ENCODE data around the gene MLPH.
A peak's percentile ranks its signal among the peaks of the same experiment; 100 is the strongest.

Gene MLPH

GRCh38 chr2:237486819-237487448 is at the start of gene MLPH:
MLPH (plus strand) TSS chr2:237487251; CDS start chr2:237493427, 6,176 bp downstream.
- no peaks in the 10 kb centered on the region for H3K9me3 ChIP-seq (ENCODE audit: control insufficient read depth, low read length)
- H3K9ac ChIP-seq (ENCODE audit: low read length): peak within 1 kb of the TSS; percentile 98
- peak within 1 kb of the TSS; percentile 94 for H3K4me3 ChIP-seq (ENCODE audit: low read length)
- peaks cover 57% of the 10 kb centered on the region for H3K4me1 ChIP-seq (ENCODE audit: control insufficient read depth, insufficient read depth, low read length)
- H3K27me3 ChIP-seq (ENCODE audit: control insufficient read depth, insufficient read depth, low read length): peaks cover 8% of the 10 kb centered on the region
- H3K36me3 ChIP-seq (ENCODE audit: control insufficient read depth, insufficient read depth, low read length): peaks cover 19% of the 10 kb centered on the region

- Histone ChIP-seq H3K4me1 (ENCODE audit: control insufficient read depth, insufficient read depth, low read length) (peaks cover 28% of the 10 kb centered on the region), H3K9ac (ENCODE audit: low read length) (no peak overlapping the region), H3K9me3 (ENCODE audit: control insufficient read depth, low read length) (no peaks in the 10 kb centered on the region), H3K4me3 (ENCODE audit: low read length) (no peak overlapping the region), H3K27me3 (ENCODE audit: control insufficient read depth, insufficient read depth, low read length) (peaks cover 5% of the 10 kb centered on the region), H3K36me3 (ENCODE audit: control insufficient read depth, insufficient read depth, low read length) (no peaks in the 10 kb centered on the region)
These were observed 49.5 kb upstream of the MLPH start for GRCh38 chr2:237437566-237437965.

- Histone ChIP-seq H3K9me3 (ENCODE audit: control insufficient read depth, low read length) (no peaks in the 10 kb centered on the region), H3K27me3 (ENCODE audit: control insufficient read depth, insufficient read depth, low read length) (peaks cover 1% of the 10 kb centered on the region), H3K4me1 (ENCODE audit: control insufficient read depth, insufficient read depth, low read length) (peaks cover 28% of the 10 kb centered on the region), H3K9ac (ENCODE audit: low read length) (no peak overlapping the region), H3K36me3 (ENCODE audit: control insufficient read depth, insufficient read depth, low read length) (no peaks in the 10 kb centered on the region), H3K4me3 (ENCODE audit: low read length) (no peak overlapping the region)
These were observed 48.7 kb upstream of the MLPH start for GRCh38 chr2:237438080-237438940.

GRCh38 chr2:237440819-237441281 is 46.2 kb upstream of the MLPH start:
- Histone ChIP-seq H3K36me3 (ENCODE audit: control insufficient read depth, insufficient read depth, low read length) (no peaks in the 10 kb centered on the region), H3K4me1 (ENCODE audit: control insufficient read depth, insufficient read depth, low read length) (peaks cover 21% of the 10 kb centered on the region), H3K4me3 (ENCODE audit: low read length) (no peak overlapping the region), H3K27me3 (ENCODE audit: control insufficient read depth, insufficient read depth, low read length) (no peaks in the 10 kb centered on the region), H3K9me3 (ENCODE audit: control insufficient read depth, low read length) (no peaks in the 10 kb centered on the region), H3K9ac (ENCODE audit: low read length) (no peak overlapping the region)

GRCh38 chr2:237441605-237442274 is 45.3 kb upstream of the MLPH start:
- peaks cover 21% of the 10 kb centered on the region for H3K4me1 ChIP-seq (ENCODE audit: control insufficient read depth, insufficient read depth, low read length)
- no peaks in the 10 kb centered on the region for H3K36me3 ChIP-seq (ENCODE audit: control insufficient read depth, insufficient read depth, low read length)
- no peak overlapping the region for H3K4me3 ChIP-seq (ENCODE audit: low read length)
- H3K9me3 ChIP-seq (ENCODE audit: control insufficient read depth, low read length): no peaks in the 10 kb centered on the region
- no peak overlapping the region for H3K9ac ChIP-seq (ENCODE audit: low read length)
- no peaks in the 10 kb centered on the region for H3K27me3 ChIP-seq (ENCODE audit: control insufficient read depth, insufficient read depth, low read length)

- H3K4me1 ChIP-seq (ENCODE audit: control insufficient read depth, insufficient read depth, low read length): peaks cover 11% of the 10 kb centered on the region
- H3K36me3 ChIP-seq (ENCODE audit: control insufficient read depth, insufficient read depth, low read length): no peaks in the 10 kb centered on the region
- H3K27me3 ChIP-seq (ENCODE audit: control insufficient read depth, insufficient read depth, low read length): no peaks in the 10 kb centered on the region
- no peaks in the 10 kb centered on the region for H3K9me3 ChIP-seq (ENCODE audit: control insufficient read depth, low read length)
- H3K9ac ChIP-seq (ENCODE audit: low read length): no peak overlapping the region
- H3K4me3 ChIP-seq (ENCODE audit: low read length): no peak overlapping the region
These were observed 43.0 kb upstream of the MLPH start for GRCh38 chr2:237444071-237444470.

GRCh38 chr2:237445611-237446337 is 41.3 kb upstream of the MLPH start:
- Histone ChIP-seq H3K9ac (ENCODE audit: low read length) (no peak overlapping the region), H3K27me3 (ENCODE audit: control insufficient read depth, insufficient read depth, low read length) (no peaks in the 10 kb centered on the region), H3K4me1 (ENCODE audit: control insufficient read depth, insufficient read depth, low read length) (peaks cover 23% of the 10 kb centered on the region), H3K9me3 (ENCODE audit: control insufficient read depth, low read length) (no peaks in the 10 kb centered on the region), H3K36me3 (ENCODE audit: control insufficient read depth, insufficient read depth, low read length) (no peaks in the 10 kb centered on the region), H3K4me3 (ENCODE audit: low read length) (no peak overlapping the region)

- H3K4me1 ChIP-seq (ENCODE audit: control insufficient read depth, insufficient read depth, low read length): peaks cover 20% of the 10 kb centered on the region
- H3K27me3 ChIP-seq (ENCODE audit: control insufficient read depth, insufficient read depth, low read length): no peaks in the 10 kb centered on the region
- no peak overlapping the region for H3K9ac ChIP-seq (ENCODE audit: low read length)
- H3K36me3 ChIP-seq (ENCODE audit: control insufficient read depth, insufficient read depth, low read length): no peaks in the 10 kb centered on the region
- no peaks in the 10 kb centered on the region for H3K9me3 ChIP-seq (ENCODE audit: control insufficient read depth, low read length)
- no peak overlapping the region for H3K4me3 ChIP-seq (ENCODE audit: low read length)
These were observed 40.7 kb upstream of the MLPH start for GRCh38 chr2:237446338-237446665.

GRCh38 chr2:237447496-237447895 is 39.6 kb upstream of the MLPH start:
- Histone ChIP-seq H3K36me3 (ENCODE audit: control insufficient read depth, insufficient read depth, low read length) (no peaks in the 10 kb centered on the region), H3K27me3 (ENCODE audit: control insufficient read depth, insufficient read depth, low read length) (no peaks in the 10 kb centered on the region), H3K4me1 (ENCODE audit: control insufficient read depth, insufficient read depth, low read length) (peaks cover 14% of the 10 kb centered on the region), H3K9me3 (ENCODE audit: control insufficient read depth, low read length) (no peaks in the 10 kb centered on the region), H3K9ac (ENCODE audit: low read length) (no peak overlapping the region), H3K4me3 (ENCODE audit: low read length) (no peak overlapping the region)

GRCh38 chr2:237448171-237448570 is 38.9 kb upstream of the MLPH start:
- Histone ChIP-seq H3K9me3 (ENCODE audit: control insufficient read depth, low read length) (no peaks in the 10 kb centered on the region), H3K9ac (ENCODE audit: low read length) (no peak overlapping the region), H3K36me3 (ENCODE audit: control insufficient read depth, insufficient read depth, low read length) (no peaks in the 10 kb centered on the region), H3K27me3 (ENCODE audit: control insufficient read depth, insufficient read depth, low read length) (no peaks in the 10 kb centered on the region), H3K4me3 (ENCODE audit: low read length) (no peak overlapping the region), H3K4me1 (ENCODE audit: control insufficient read depth, insufficient read depth, low read length) (peaks cover 14% of the 10 kb centered on the region)

- Histone ChIP-seq H3K27me3 (ENCODE audit: control insufficient read depth, insufficient read depth, low read length) (no peaks in the 10 kb centered on the region), H3K4me3 (ENCODE audit: low read length) (no peak overlapping the region)
These were observed 38.4 kb upstream of the MLPH start for GRCh38 chr2:237448626-237449025.

More at GRCh38 chr2:237448626-237449025, 38.4 kb upstream of the MLPH start:
- Histone ChIP-seq H3K4me1 (ENCODE audit: control insufficient read depth, insufficient read depth, low read length) (peaks cover 14% of the 10 kb centered on the region), H3K9me3 (ENCODE audit: control insufficient read depth, low read length) (no peaks in the 10 kb centered on the region), H3K36me3 (ENCODE audit: control insufficient read depth, insufficient read depth, low read length) (no peaks in the 10 kb centered on the region), H3K9ac (ENCODE audit: low read length) (no peak overlapping the region)

All from mucosa of stomach (tissue), 1 donor.